ENCODE results near the gene WDCP.
A peak's percentile ranks its signal among the peaks of the same experiment; 100 is the strongest.
"Not testable (repeated sequence)": the region's sequence is repeated elsewhere in the genome, so short reads cannot be mapped to it uniquely, and the experiment has no call there.

WDCP gene

GRCh38 chr2:24014902-24015301 is 32.3 kb downstream of the WDCP start:
- Histone ChIP-seq H2BK12ac (ENCODE audit: low read length in 2 of 2) (peak overlapping the region in 1 of 2 experiments; percentile 11), H3K4me1 (ENCODE audit: control insufficient read depth, insufficient read depth, low read depth, low read length) (peaks cover 21% of the 10 kb centered on the region), H3K27me3 (ENCODE audit: control insufficient read depth in 1 of 2, insufficient read depth in 1 of 2, low read length in 2 of 2) (peaks cover 0 to 21% of the 10 kb centered on the region in 2 experiments)
- not testable (repeated sequence) for H2BK5ac ChIP-seq (ENCODE audit: low read depth, low read length, poor library complexity, severe bottlenecking); H3K4me2 ChIP-seq (ENCODE audit: low read length, poor library complexity, severe bottlenecking); DNase-seq; H3K27ac ChIP-seq (ENCODE audit: low read length, poor library complexity, severe bottlenecking); H2AFZ ChIP-seq (ENCODE audit: low read depth, low read length); H2BK15ac ChIP-seq (ENCODE audit: low read depth, poor library complexity, severe bottlenecking); H2AK5ac ChIP-seq (ENCODE audit: low read length, severe bottlenecking); H3K18ac ChIP-seq (ENCODE audit: low read depth in 1 of 2, low read length in 2 of 2); H3K36me3 ChIP-seq (ENCODE audit: control insufficient read depth in 1 of 2, insufficient read depth in 2 of 2, low read depth in 1 of 2, low read length in 2 of 2); H4K8ac ChIP-seq (ENCODE audit: low read length); H4K91ac ChIP-seq (ENCODE audit: low read length); H3K9ac ChIP-seq (ENCODE audit: low read length); H3K4ac ChIP-seq (ENCODE audit: low read depth in 1 of 2, low read length in 2 of 2); H3K79me1 ChIP-seq (replicated peaks; ENCODE audit: low read length, poor library complexity, severe bottlenecking); H2BK120ac ChIP-seq (ENCODE audit: low read depth, low read length); H3K14ac ChIP-seq (ENCODE audit: low read length in 2 of 2); H3K9me3 ChIP-seq (ENCODE audit: control insufficient read depth, low read length); H3K4me3 ChIP-seq (ENCODE audit: insufficient read depth in 1 of 2, low read depth in 1 of 2, low read length in 2 of 2); H3K23ac ChIP-seq (ENCODE audit: low read length in 2 of 2)
- 73% methylated on average over 4 of the region's 6 CpGs for WGBS

- Histone ChIP-seq H3K4ac (ENCODE audit: low read depth in 1 of 2, low read length in 2 of 2) (no peak overlapping the region), H4K91ac (ENCODE audit: low read length) (no peak overlapping the region), H3K9ac (ENCODE audit: low read length) (no peak overlapping the region), H3K4me3 (ENCODE audit: insufficient read depth in 1 of 2, low read depth in 1 of 2, low read length in 2 of 2) (no peak overlapping the region), H2BK120ac (ENCODE audit: low read depth, low read length) (no peak overlapping the region), H2BK15ac (ENCODE audit: low read depth, poor library complexity, severe bottlenecking) (no peak overlapping the region), H3K27ac (ENCODE audit: low read length, poor library complexity, severe bottlenecking) (no peak overlapping the region), H3K9me3 (ENCODE audit: control insufficient read depth, low read length) (no peaks in the 10 kb centered on the region), H3K18ac (ENCODE audit: low read depth in 1 of 2, low read length in 2 of 2) (peak overlapping the region in 1 of 2 experiments; percentile 60), H3K23ac (ENCODE audit: low read length in 2 of 2) (no peak overlapping the region), H2BK12ac (ENCODE audit: low read length in 2 of 2) (no peak overlapping the region), H3K14ac (ENCODE audit: low read length in 2 of 2) (peak overlapping the region in 1 of 2 experiments; percentile 59), H2AFZ (ENCODE audit: low read depth, low read length) (no peak overlapping the region), H4K8ac (ENCODE audit: low read length) (peak overlapping the region; percentile 9), H3K79me1 (replicated peaks; ENCODE audit: low read length, poor library complexity, severe bottlenecking) (no peaks in the 10 kb centered on the region), H2AK5ac (ENCODE audit: low read length, severe bottlenecking) (no peak overlapping the region), H2BK5ac (ENCODE audit: low read depth, low read length, poor library complexity, severe bottlenecking) (no peak overlapping the region), H3K27me3 (ENCODE audit: control insufficient read depth in 1 of 2, insufficient read depth in 1 of 2, low read length in 2 of 2) (peaks cover 0 to 31% of the 10 kb centered on the region in 2 experiments), H3K4me2 (ENCODE audit: low read length, poor library complexity, severe bottlenecking) (no peak overlapping the region), H3K36me3 (ENCODE audit: control insufficient read depth in 1 of 2, insufficient read depth in 2 of 2, low read depth in 1 of 2, low read length in 2 of 2) (no peaks in the 10 kb centered on the region), H3K4me1 (ENCODE audit: control insufficient read depth, insufficient read depth, low read depth, low read length) (peaks cover 30% of the 10 kb centered on the region)
- WGBS, result 74% methylated on average over 9 of the region's 9 CpGs
- DNase-seq, result no peak
Measured at GRCh38 chr2:24012521-24013188, 34.5 kb downstream of the WDCP start.

- no peak overlapping the region for H2BK15ac ChIP-seq (ENCODE audit: low read depth, poor library complexity, severe bottlenecking)
- H3K36me3 ChIP-seq (ENCODE audit: control insufficient read depth in 1 of 2, insufficient read depth in 2 of 2, low read depth in 1 of 2, low read length in 2 of 2), result no peaks in the 10 kb centered on the region
Measured at GRCh38 chr2:24011250-24012104, 35.7 kb downstream of the WDCP start.

More at GRCh38 chr2:24011250-24012104, 35.7 kb downstream of the WDCP start:
- Histone ChIP-seq H3K9ac (ENCODE audit: low read length) (no peak overlapping the region), H3K4ac (ENCODE audit: low read depth in 1 of 2, low read length in 2 of 2) (no peak overlapping the region), H3K9me3 (ENCODE audit: control insufficient read depth, low read length) (no peaks in the 10 kb centered on the region), H3K27me3 (ENCODE audit: control insufficient read depth in 1 of 2, insufficient read depth in 1 of 2, low read length in 2 of 2) (peaks cover 0 to 31% of the 10 kb centered on the region in 2 experiments), H3K23ac (ENCODE audit: low read length in 2 of 2) (no peak overlapping the region), H2BK5ac (ENCODE audit: low read depth, low read length, poor library complexity, severe bottlenecking) (no peak overlapping the region), H2BK12ac (ENCODE audit: low read length in 2 of 2) (no peak overlapping the region), H3K18ac (ENCODE audit: low read depth in 1 of 2, low read length in 2 of 2) (no peak overlapping the region), H3K14ac (ENCODE audit: low read length in 2 of 2) (no peak overlapping the region), H3K4me3 (ENCODE audit: insufficient read depth in 1 of 2, low read depth in 1 of 2, low read length in 2 of 2) (no peak overlapping the region), H2AFZ (ENCODE audit: low read depth, low read length) (no peak overlapping the region), H3K27ac (ENCODE audit: low read length, poor library complexity, severe bottlenecking) (no peak overlapping the region), H4K91ac (ENCODE audit: low read length) (no peak overlapping the region), H4K8ac (ENCODE audit: low read length) (no peak overlapping the region), H3K79me1 (replicated peaks; ENCODE audit: low read length, poor library complexity, severe bottlenecking) (no peaks in the 10 kb centered on the region), H3K4me1 (ENCODE audit: control insufficient read depth, insufficient read depth, low read depth, low read length) (peaks cover 25% of the 10 kb centered on the region), H2AK5ac (ENCODE audit: low read length, severe bottlenecking) (no peak overlapping the region), H3K4me2 (ENCODE audit: low read length, poor library complexity, severe bottlenecking) (no peak overlapping the region), H2BK120ac (ENCODE audit: low read depth, low read length) (no peak overlapping the region)
- DNase-seq, result no peak
- WGBS, result 90% methylated on average over 3 of the region's 7 CpGs
